ENCODE results near the gene DCPS.
"Not testable (repeated sequence)": the region's sequence is repeated elsewhere in the genome, so short reads cannot be mapped to it uniquely, and the experiment has no call there.

The DCPS gene

GRCh38 chr11:126383339-126384335 is 79.8 kb downstream of the DCPS start:
- TF ChIP-seq CTCF (IDR thresholded peaks at IDR 0.05; ENCODE audit: extremely low read depth, insufficient read depth, missing control alignments) = no peak
- DNase-seq (ENCODE audit: low spot score) = no peak
- in situ Hi-C loops (cut with MboI; ENCODE audit: low pct_unique_long_range_greater_than_20kb, low sequenced_read_pairs, unreplicated experiment) = no loop called here

- no peak for DNase-seq (ENCODE audit: low spot score)
- in situ Hi-C loops (cut with MboI; ENCODE audit: low pct_unique_long_range_greater_than_20kb, low sequenced_read_pairs, unreplicated experiment) = no loop called here
Observed at GRCh38 chr11:126384449-126385070, 80.7 kb downstream of the DCPS start.

GRCh38 chr11:126385991-126386728 is 82.3 kb downstream of the DCPS start:
- in situ Hi-C loops (cut with MboI; ENCODE audit: low pct_unique_long_range_greater_than_20kb, low sequenced_read_pairs, unreplicated experiment) = no loop called here
- no peak for TF ChIP-seq CTCF (IDR thresholded peaks at IDR 0.05; ENCODE audit: extremely low read depth, insufficient read depth, missing control alignments)
- no peak for DNase-seq (ENCODE audit: low spot score)

More at GRCh38 chr11:126384449-126385070, 80.7 kb downstream of the DCPS start:
- no peak for TF ChIP-seq CTCF (IDR thresholded peaks at IDR 0.05; ENCODE audit: extremely low read depth, insufficient read depth, missing control alignments)

- DNase-seq (ENCODE audit: low spot score); in situ Hi-C loops (cut with MboI; ENCODE audit: low pct_unique_long_range_greater_than_20kb, low sequenced_read_pairs, unreplicated experiment): not testable (repeated sequence)
Observed at GRCh38 chr11:126386729-126387071, 82.8 kb downstream of the DCPS start.

GRCh38 chr11:126387857-126388256 is 84.0 kb downstream of the DCPS start:
- TF ChIP-seq CTCF (IDR thresholded peaks at IDR 0.05; ENCODE audit: extremely low read depth, insufficient read depth, missing control alignments) = no peak
- no peak for DNase-seq (ENCODE audit: low spot score)
- in situ Hi-C loops (cut with MboI; ENCODE audit: low pct_unique_long_range_greater_than_20kb, low sequenced_read_pairs, unreplicated experiment) = no loop called here

- no peak for TF ChIP-seq CTCF (IDR thresholded peaks at IDR 0.05; ENCODE audit: extremely low read depth, insufficient read depth, missing control alignments)
- DNase-seq (ENCODE audit: low spot score) = no peak
- in situ Hi-C loops (cut with MboI; ENCODE audit: low pct_unique_long_range_greater_than_20kb, low sequenced_read_pairs, unreplicated experiment) = no loop called here
Observed at GRCh38 chr11:126390272-126390867, 86.5 kb downstream of the DCPS start.
